HG03159 (cell line): ENCODE measurements around the gene ZFYVE26.
A peak's percentile ranks its signal among the peaks of the same experiment; 100 is the strongest.
"Not testable (repeated sequence)": the region's sequence is repeated elsewhere in the genome, so short reads cannot be mapped to it uniquely, and the experiment has no call there.

ENCODE experiments used
- ATAC-seq: cut with Tn5 transposase; IDR thresholded peaks from one replicate; pipeline ENCODE4 v1.9.1; 2021; ENCODE audit warnings: mild to moderate bottlenecking, moderate library complexity; ENCODE audit not compliant: unreplicated experiment

The ZFYVE26 gene

DNA sequence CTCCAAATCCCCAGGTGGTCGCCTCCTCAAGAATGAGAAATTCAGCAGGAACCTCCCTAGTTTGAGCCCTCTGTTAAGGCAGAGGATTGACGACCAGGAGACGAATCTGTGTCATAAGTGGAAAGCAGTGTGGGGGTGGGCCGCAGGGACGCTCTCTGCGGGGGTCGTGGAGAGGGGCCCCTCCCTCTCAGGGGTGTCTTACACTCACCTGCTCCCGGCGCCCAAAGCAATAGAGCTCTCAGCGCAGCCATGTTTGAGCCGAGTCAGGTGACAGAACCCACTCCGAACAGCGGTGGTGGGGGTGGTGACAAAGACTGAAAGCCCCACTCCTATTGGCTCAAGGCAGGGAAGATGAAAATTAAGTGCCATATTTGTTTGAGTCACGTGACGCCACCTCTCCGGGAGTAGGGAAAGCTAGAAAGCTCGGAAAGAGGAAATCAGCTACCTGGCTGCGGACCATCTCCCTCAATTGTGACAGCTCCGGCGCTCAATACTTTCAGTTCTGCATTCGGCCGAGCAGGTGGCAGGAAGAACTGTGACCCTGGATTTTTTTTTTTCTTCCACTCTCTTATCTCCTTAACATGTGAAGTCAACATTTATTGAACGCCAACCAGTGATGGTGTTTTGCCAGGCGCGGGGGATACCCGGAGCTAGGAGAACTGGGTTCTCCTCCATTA is at the start of gene ZFYVE26:
ZFYVE26 (minus strand) TSS at position 265 of the 677 bp plus-strand sequence. CDS start 627 bp downstream, outside the sequence.
- peak; percentile 80 for ATAC-seq

DNA sequence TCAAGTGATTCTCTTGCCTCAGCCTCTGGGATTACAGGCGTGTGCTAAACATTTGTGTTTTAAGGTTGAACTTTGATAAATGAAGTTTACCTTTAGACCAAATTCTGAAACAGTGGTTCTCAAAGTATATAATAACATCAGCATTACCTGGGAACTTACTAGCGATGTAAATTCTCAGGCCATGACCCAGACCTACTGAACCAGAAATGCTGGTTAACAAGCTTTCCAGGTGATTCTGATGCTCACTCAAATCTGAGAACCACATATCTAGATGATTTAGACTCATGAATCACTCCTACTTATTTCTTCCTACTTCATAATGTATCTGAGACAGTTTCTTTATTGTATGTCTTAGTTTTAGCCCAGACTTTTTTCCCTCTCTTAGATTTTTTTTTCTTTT is 46.8 kb upstream of the ZFYVE26 start:
- no peak for ATAC-seq

GRCh38 chr14:67859169-67859749 is 42.9 kb upstream of the ZFYVE26 start:
- ATAC-seq: no peak

GRCh38 chr14:67857778-67858350 is 41.5 kb upstream of the ZFYVE26 start:
- no peak for ATAC-seq

DNA sequence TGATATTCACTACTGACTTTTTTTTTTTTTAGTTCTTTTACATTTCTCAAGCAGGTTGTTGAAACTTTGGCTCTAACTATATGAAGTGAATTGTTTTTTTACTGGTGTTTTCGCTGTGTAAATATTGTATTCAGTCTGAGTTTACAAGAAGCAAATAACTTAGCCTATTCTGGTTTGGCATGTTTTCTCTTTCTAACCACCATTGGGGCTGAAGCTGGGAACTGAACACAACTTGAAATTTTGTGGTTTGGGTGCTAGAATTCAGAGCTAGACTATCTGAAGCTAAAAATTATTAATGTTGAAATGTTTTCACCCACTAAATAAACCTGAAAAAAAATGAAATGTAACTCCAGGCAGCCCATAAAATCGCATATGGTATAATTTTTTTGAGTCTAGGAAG is 40.4 kb upstream of the ZFYVE26 start:
- no peak for ATAC-seq

DNA sequence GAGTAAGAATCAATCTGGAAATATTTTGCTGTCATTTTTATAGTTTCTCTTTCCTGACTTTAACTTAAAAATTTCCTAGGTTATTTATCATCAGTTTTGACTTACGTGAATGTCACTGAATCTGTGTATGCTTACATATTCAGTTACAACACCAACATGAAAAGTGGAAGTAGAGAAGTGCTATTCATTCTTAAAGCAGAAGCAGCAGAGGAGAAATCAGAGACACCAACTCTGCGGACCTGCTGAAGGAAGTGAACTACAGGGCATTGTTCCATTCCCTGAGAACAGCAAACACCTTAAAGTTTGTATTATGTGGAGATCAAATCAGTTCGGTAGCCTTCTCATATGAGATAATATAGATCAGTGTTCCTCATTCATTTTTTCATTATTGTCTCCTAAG is 37.3 kb upstream of the ZFYVE26 start:
- ATAC-seq: no peak

DNA sequence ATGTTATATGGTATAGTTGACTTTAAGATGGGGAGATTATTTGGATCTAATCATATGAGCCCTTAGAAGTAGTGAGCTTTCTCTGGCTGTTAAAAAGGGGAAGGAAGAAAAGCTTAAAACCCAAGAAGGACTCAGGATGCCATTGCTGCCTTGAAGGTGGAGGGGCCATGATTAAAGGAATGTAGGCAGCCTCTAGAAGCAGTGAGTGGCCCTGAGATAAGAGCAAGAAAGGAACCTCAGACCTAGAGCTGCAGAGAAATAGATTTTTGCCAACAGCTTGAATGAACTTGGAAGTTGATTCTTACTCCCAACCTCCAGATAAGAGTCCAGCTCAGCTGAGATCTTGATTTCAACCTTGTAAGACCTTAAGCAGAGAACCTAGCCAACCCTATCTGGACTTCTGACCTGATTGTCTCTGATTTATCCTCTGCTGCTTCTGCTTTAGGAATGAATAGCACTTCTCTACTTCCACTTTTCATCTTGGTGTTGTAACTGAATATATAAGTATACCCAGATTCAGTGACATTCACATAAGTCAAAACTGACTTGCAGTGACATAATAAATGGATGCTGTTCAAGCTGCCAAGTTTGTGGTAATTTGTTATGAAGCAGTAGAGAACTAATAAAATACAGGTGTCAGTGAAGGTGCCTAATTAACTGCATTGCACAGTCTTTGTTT is 36.7 kb upstream of the ZFYVE26 start:
- no peak for ATAC-seq

DNA sequence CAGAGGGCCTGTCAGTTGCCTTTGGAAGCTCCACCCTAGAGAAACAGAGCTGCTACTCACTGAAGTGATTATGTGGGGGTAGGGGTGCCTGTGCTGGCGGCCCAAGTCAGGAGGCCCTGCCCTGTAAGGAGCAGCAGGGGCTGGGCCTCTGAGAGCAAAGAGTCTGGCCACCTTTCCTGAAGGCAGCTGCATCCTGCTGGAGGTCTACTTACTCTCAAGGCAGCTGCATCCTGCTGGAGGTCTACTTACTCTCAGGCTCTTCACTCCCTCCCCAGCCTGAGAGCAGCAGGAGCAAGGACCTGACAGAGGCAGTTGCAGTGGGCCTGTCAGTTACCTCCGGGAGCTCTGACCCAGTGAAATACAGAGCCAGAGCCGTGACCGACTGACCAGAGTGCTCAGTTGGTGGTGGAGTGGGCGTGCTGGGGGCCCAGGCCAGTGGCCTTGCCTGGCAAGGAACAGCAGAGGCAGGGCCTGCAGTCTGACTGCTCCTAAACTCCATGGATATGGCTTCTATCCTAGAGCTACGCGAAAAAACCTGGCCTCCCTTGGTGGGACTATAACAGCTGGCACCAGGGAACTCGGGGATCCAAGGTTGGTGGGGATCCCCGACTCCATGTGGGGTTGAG is 35.5 kb upstream of the ZFYVE26 start:
- no peak for ATAC-seq

- no peak for ATAC-seq
Measured at GRCh38 chr14:67850066-67850830, 33.9 kb upstream of the ZFYVE26 start.

DNA sequence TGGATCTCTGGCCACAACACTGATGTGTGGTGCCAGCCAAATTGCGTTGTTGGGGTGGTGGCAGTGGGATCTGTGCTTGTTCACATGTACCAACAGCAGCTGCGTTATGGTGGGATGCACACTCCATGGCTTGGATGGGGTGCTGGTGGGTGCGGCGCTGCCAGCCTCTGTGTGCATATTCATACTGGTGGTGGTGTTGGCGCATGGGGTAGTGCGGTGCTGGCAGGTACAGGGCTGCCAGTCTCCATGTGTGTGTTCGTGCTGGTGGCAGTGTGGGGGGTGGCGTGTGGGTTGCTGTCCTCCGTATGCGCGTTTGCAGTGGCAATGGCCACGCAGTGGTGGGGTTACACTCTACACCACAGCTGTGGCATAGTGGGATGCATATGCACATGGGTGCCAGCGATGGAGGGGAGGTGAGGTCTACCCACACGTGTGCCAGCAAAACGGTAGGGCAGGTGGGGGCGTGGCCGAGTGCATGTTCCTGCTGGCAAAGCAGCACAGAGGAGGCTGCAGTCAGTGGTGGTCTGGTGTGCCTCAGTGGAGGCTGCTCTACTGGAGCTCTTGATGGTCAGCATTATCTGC is 29.7 kb upstream of the ZFYVE26 start:
- no peak for ATAC-seq

GRCh38 chr14:67837011-67837624 is 20.7 kb upstream of the ZFYVE26 start:
- ATAC-seq: no peak

- no peak for ATAC-seq
Measured at GRCh38 chr14:67835596-67835995, 19.2 kb upstream of the ZFYVE26 start.

GRCh38 chr14:67833403-67833802 is 17.0 kb upstream of the ZFYVE26 start:
- no peak for ATAC-seq

GRCh38 chr14:67831113-67831512 is 14.7 kb upstream of the ZFYVE26 start:
- no peak for ATAC-seq

DNA sequence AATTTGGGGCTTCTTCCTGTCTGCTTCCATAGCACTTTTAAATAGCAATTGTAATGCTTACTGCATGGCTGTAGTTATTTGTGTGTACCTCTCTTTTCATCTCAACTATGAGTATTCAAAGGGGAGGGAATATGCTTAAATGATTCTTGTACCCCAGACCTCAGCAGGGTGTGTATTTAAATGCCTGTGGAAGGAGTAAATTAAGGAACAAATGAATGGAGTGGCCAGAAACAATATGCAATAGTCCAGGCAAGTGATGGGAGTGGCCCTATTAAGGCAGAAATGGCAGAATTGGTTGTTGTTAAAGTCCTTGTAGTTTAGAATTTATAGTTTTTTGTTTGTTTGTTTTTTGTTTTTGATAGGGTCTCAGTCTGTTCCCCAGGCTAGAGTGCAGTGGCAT is 4.7 kb upstream of the ZFYVE26 start:
- ATAC-seq: no peak

GRCh38 chr14:67820428-67820971 is 4.1 kb upstream of the ZFYVE26 start:
- ATAC-seq: no peak

DNA sequence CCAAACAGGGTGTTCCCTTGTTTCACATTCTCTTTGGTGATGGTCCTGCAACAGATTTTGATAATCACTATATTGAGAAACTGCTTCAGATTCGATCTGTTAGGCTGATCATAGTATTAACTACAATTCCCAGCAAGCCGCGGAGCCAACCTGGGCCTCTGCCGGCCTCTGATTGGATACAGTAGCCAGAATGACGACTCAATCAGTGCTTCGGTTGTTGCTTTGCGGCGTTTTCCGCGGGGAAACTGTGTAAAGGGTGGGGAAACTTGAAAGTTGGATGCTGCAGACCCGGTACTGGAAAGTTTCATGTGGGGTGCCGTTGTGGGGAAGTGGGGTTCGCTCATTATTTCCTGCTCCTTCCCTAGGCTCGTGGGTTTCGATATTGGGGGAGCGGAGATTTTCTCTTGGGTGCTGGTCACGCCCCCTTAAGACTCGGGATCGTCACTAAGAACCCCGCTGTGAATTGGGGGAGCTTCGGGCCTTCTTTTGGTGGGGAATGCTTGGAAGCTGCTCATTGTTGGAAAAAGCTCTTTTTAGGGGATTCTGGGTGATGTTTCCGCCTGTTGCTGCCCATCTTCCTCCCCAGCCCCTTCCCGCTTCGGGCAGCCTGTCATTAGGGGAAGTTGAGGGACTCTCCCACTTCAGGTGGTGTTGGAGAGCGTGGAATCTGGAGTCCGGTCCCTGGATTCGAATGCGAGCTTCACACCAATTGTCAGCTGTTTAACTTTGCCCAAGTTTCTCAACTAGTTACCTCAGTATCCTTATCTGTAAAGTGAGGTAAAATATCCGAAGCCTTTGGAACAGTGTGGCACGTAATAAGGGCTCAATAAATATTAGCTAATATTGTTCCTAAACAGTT is 3.4 kb upstream of the ZFYVE26 start, which contains the start of gene RAD51B:
RAD51B (plus strand) TSS at position 217 of the 859 bp plus-strand sequence.
- peak; percentile 59 for ATAC-seq

DNA sequence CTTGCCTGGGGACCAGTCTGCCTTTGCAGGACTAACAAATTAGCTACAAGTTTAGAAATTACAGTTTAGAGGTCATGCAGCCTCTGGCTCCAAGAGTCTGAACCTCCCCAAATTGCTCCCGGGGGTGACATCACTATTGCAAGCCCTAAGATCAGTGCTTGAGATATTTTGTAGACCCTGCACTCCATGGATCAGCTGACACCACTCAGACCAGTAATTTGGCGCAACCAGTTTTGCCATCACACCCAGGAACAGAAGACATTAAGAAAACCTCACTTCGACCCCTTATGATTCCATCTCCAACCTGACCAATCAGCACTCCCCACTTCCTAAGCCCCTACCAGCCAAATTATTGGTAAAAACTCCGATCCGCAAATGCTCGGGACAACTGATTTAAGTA is 2.1 kb upstream of the ZFYVE26 start:
- ATAC-seq: not testable (repeated sequence)
